SK-N-MC (cell line): Measurements from ENCODE around the gene POLH.

Experiments used
- EZH2 ChIP-seq: fragments of 200-600 bp; sonication (generic); IDR thresholded peaks from one replicate; pipeline ENCODE4 v1.6.1; 2017; ENCODE audit warnings: antibody characterized with exemption
- FOXP2 ChIP-seq: optimal IDR thresholded peaks from 2 replicates; pipeline ENCODE3; 2011; ENCODE audit warnings: mild to moderate bottlenecking, moderate library complexity; ENCODE audit not compliant: insufficient read depth; ENCODE audit errors: extremely low read length, control extremely low read depth
- POLR2AphosphoS5 ChIP-seq: IDR thresholded peaks from 2 replicates; pipeline ENCODE4 v1.6.1; 2012; ENCODE audit warnings: mild to moderate bottlenecking, low read depth, low read length, borderline replicate concordance

DNA sequence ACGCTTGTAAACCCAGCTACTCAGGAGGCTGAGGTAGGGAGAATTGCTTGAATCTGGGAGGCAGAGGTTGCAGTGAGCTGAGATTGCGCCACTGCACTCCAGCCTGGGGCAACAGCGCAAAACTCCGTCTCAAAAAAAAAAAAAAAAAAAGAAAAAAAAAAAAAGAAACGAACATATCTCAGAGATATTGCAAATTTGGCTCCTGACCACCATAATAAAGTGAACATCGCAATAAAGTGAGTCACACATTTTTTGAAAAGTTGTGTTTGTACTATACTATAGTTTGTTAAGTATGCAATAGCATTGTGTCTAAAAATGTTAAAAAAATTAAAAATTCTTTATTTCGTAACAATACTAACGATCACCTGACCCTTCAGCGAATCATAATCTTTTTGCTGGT is 82.2 kb downstream of the POLH start:
- TF ChIP-seq EZH2, result no peak
- no peak for TF ChIP-seq POLR2AphosphoS5
- TF ChIP-seq FOXP2, result no peak
